ENCODE measurements around the gene PDGFRB.

The PDGFRB gene

GRCh38 chr5:150077060-150077459 is 78.6 kb downstream of the PDGFRB start:
- no peak for TF ChIP-seq CTCF (conservative IDR thresholded peaks at IDR 0.05)
- H3K27ac ChIP-seq, result no peak overlapping the region

GRCh38 chr5:150075806-150076205 is 79.8 kb downstream of the PDGFRB start:
- no peak for TF ChIP-seq CTCF (conservative IDR thresholded peaks at IDR 0.05)
- H3K27ac ChIP-seq, result no peak overlapping the region

- H3K27ac ChIP-seq, result no peak overlapping the region
- no peak for TF ChIP-seq CTCF (conservative IDR thresholded peaks at IDR 0.05)
Measured at GRCh38 chr5:150075233-150075632, 80.4 kb downstream of the PDGFRB start.

- no peak overlapping the region for H3K27ac ChIP-seq
- TF ChIP-seq CTCF (conservative IDR thresholded peaks at IDR 0.05), result no peak
Measured at GRCh38 chr5:150073677-150074076, 82.0 kb downstream of the PDGFRB start.

GRCh38 chr5:150073086-150073625 is 82.5 kb downstream of the PDGFRB start:
- no peak overlapping the region for H3K27ac ChIP-seq
- no peak for TF ChIP-seq CTCF (conservative IDR thresholded peaks at IDR 0.05)

GRCh38 chr5:150070821-150071220 is 84.8 kb downstream of the PDGFRB start:
- H3K27ac ChIP-seq, result no peak overlapping the region
- no peak for TF ChIP-seq CTCF (conservative IDR thresholded peaks at IDR 0.05)

- no peak for TF ChIP-seq CTCF (conservative IDR thresholded peaks at IDR 0.05)
Measured at GRCh38 chr5:150069672-150070627, 85.7 kb downstream of the PDGFRB start.

More at GRCh38 chr5:150069672-150070627, 85.7 kb downstream of the PDGFRB start:
- no peak overlapping the region for H3K27ac ChIP-seq

Data from VCaP (cell line).